ENCODE results near the gene MCRS1.

- no peak for TF ChIP-seq EZH2phosphoT487 (IDR thresholded peaks at IDR 0.05; ENCODE audit: unreplicated experiment)
- no peak for TF ChIP-seq CTCF (conservative IDR thresholded peaks at IDR 0.05; ENCODE audit: low read depth in 2 of 2)
- no peak for TF ChIP-seq POLR2AphosphoS5 (IDR thresholded peaks at IDR 0.05; ENCODE audit: low read depth)
- TF ChIP-seq CREB1 (CRISPR knock-in tag; IDR thresholded peaks at IDR 0.05; ENCODE audit: low read depth), result no peak
- peak; percentile 64 for TF ChIP-seq EZH2 (IDR thresholded peaks at IDR 0.05; ENCODE audit: low read depth, unreplicated experiment)
- no peak for TF ChIP-seq NANOG (IDR thresholded peaks at IDR 0.05; ENCODE audit: borderline replicate concordance)
- TF ChIP-seq REST (IDR thresholded peaks at IDR 0.05; ENCODE audit: unreplicated experiment), result no peak
- TF ChIP-seq JUNB (IDR thresholded peaks at IDR 0.05; ENCODE audit: unreplicated experiment), result no peak
- TF ChIP-seq STAT1 (IDR thresholded peaks at IDR 0.05; ENCODE audit: unreplicated experiment), result no peak
- TF ChIP-seq, protein P1, sequence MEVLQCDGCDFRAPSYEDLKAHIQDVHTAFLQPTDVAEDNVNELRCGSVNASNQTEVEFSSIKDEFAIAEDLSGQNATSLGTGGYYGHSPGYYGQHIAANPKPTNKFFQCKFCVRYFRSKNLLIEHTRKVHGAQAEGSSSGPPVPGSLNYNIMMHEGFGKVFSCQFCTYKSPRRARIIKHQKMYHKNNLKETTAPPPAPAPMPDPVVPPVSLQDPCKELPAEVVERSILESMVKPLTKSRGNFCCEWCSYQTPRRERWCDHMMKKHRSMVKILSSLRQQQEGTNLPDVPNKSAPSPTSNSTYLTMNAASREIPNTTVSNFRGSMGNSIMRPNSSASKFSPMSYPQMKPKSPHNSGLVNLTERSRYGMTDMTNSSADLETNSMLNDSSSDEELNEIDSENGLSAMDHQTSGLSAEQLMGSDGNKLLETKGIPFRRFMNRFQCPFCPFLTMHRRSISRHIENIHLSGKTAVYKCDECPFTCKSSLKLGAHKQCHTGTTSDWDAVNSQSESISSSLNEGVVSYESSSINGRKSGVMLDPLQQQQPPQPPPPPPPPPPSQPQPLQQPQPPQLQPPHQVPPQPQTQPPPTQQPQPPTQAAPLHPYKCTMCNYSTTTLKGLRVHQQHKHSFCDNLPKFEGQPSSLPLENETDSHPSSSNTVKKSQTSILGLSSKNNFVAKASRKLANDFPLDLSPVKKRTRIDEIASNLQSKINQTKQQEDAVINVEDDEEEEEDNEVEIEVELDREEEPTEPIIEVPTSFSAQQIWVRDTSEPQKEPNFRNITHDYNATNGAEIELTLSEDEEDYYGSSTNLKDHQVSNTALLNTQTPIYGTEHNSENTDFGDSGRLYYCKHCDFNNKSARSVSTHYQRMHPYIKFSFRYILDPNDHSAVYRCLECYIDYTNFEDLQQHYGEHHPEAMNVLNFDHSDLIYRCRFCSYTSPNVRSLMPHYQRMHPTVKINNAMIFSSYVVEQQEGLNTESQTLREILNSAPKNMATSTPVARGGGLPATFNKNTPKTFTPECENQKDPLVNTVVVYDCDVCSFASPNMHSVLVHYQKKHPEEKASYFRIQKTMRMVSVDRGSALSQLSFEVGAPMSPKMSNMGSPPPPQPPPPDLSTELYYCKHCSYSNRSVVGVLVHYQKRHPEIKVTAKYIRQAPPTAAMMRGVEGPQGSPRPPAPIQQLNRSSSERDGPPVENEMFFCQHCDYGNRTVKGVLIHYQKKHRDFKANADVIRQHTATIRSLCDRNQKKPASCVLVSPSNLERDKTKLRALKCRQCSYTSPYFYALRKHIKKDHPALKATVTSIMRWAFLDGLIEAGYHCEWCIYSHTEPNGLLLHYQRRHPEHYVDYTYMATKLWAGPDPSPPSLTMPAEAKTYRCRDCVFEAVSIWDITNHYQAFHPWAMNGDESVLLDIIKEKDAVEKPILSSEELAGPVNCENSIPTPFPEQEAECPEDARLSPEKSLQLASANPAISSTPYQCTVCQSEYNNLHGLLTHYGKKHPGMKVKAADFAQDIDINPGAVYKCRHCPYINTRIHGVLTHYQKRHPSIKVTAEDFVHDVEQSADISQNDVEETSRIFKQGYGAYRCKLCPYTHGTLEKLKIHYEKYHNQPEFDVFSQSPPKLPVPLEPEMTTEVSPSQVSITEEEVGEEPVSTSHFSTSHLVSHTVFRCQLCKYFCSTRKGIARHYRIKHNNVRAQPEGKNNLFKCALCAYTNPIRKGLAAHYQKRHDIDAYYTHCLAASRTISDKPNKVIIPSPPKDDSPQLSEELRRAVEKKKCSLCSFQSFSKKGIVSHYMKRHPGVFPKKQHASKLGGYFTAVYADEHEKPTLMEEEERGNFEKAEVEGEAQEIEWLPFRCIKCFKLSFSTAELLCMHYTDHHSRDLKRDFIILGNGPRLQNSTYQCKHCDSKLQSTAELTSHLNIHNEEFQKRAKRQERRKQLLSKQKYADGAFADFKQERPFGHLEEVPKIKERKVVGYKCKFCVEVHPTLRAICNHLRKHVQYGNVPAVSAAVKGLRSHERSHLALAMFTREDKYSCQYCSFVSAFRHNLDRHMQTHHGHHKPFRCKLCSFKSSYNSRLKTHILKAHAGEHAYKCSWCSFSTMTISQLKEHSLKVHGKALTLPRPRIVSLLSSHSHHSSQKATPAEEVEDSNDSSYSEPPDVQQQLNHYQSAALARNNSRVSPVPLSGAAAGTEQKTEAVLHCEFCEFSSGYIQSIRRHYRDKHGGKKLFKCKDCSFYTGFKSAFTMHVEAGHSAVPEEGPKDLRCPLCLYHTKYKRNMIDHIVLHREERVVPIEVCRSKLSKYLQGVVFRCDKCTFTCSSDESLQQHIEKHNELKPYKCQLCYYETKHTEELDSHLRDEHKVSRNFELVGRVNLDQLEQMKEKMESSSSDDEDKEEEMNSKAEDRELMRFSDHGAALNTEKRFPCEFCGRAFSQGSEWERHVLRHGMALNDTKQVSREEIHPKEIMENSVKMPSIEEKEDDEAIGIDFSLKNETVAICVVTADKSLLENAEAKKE (CRISPR knock-in tag; IDR thresholded peaks at IDR 0.05), result no peak
- no peak for TF ChIP-seq ETS1 (IDR thresholded peaks at IDR 0.05)
- TF ChIP-seq ZNF331 (CRISPR knock-in tag; IDR thresholded peaks at IDR 0.05; ENCODE audit: low read depth), result no peak
These were observed 30.7 kb downstream of the MCRS1 start for GRCh38 chr12:49537231-49537751.
